Caco-2 (cell line): ENCODE measurements around the gene ZNF592. TPM values are rescaled to one million over a fixed set of nuclear protein-coding genes. Genes with fewer than 3 reads are reported as not detected.

Experiments used
- BruUV-seq: library from RNA; stranded (reverse); fragments of 400-500 nt; replicated peaks from 2 replicates; lab custom pipeline; 2021; lab: Mats Ljungman, UMichigan
- CTCF ChIA-PET: fragments of 300-600 bp; sonication (Branson Sonifier 250); formaldehyde crosslinking; loops from one replicate; lab custom pipeline; 2022; ENCODE audit warnings: antibody characterized with exemption; lab: Charles Lee
- POLR2A ChIA-PET: fragments of 300-600 bp; sonication (Branson Sonifier 250); formaldehyde crosslinking; loops from one replicate; lab custom pipeline; 2022; ENCODE audit warnings: antibody characterized with exemption; lab: Charles Lee
- DNase-seq, 2 experiments: peaks; one replicate each; pipeline versions ENCODE4 v3.0.0 to v3.0.0-alpha.2; 2020 to 2022
- H3K27me3 ChIP-seq: replicated peaks from 2 replicates; pipeline ENCODE4 v1.6.0; 2011; ENCODE audit warnings: low read length; ENCODE audit not compliant: control insufficient read depth, insufficient read depth
- H3K36me3 ChIP-seq: 2 replicates; pipeline ENCODE4 v1.5.1; 2011; ENCODE audit warnings: low read length; ENCODE audit not compliant: control insufficient read depth, insufficient read depth
- H3K4me1 ChIP-seq: fragments of 250-450 bp; sonication (Bioruptor Pico); 2 replicates; pipeline ENCODE4 v1.5.1; 2020; ENCODE audit warnings: mild to moderate bottlenecking
- H3K4me3 ChIP-seq: 2 replicates; pipeline ENCODE4 v1.5.1; 2011; ENCODE audit warnings: low read depth, mild to moderate bottlenecking, control low read depth, low read length
- H3K9me3 ChIP-seq: fragments of 250-450 bp; sonication (Bioruptor Pico); 2 replicates; pipeline ENCODE4 v1.5.1; 2020; ENCODE audit warnings: mild to moderate bottlenecking, moderate library complexity
- H3K27ac Mint-ChIP-seq: one replicate; pipeline ENCODE4 v1.8.0; 2022; ENCODE audit warnings: mixed read lengths; ENCODE audit not compliant: unreplicated experiment
- H3K27me3 Mint-ChIP-seq: one replicate; pipeline ENCODE4 v1.8.0; 2022; ENCODE audit warnings: mixed read lengths; ENCODE audit not compliant: insufficient read depth, unreplicated experiment
- H3K36me3 Mint-ChIP-seq: one replicate; pipeline ENCODE4 v1.8.0; 2022; ENCODE audit warnings: mild to moderate bottlenecking, mixed read lengths; ENCODE audit not compliant: insufficient read depth, unreplicated experiment
- H3K4me1 Mint-ChIP-seq: one replicate; pipeline ENCODE4 v1.8.0; 2022; ENCODE audit warnings: low read depth, mixed read lengths; ENCODE audit not compliant: unreplicated experiment
- H3K4me3 Mint-ChIP-seq: one replicate; pipeline ENCODE4 v1.8.0; 2022; ENCODE audit warnings: mild to moderate bottlenecking, moderate library complexity, mixed read lengths; ENCODE audit not compliant: unreplicated experiment
- H3K9me3 Mint-ChIP-seq: one replicate; pipeline ENCODE4 v1.8.0; 2022; ENCODE audit warnings: mixed read lengths; ENCODE audit not compliant: unreplicated experiment
- CTCF ChIP-seq, 2 experiments: fragments of 200-600 bp in 1 of 2; IDR thresholded peaks; 1 replicate in 1 of 2; 2 replicates in 1 of 2; pipeline versions ENCODE4 v1.5.1 to v1.8.0; 2011 to 2022; ENCODE audit warnings: antibody characterized with exemption in 1 of 2, control low read depth in 1 of 2, inconsistent platforms in 1 of 2, low read depth in 1 of 2, low read length in 1 of 2, mild to moderate bottlenecking in 1 of 2, moderate library complexity in 1 of 2; ENCODE audit not compliant: insufficient read depth in 1 of 2, severe bottlenecking in 1 of 2, unreplicated experiment in 1 of 2
- intact Hi-C: fragments of 100-400 bp; cut with micrococcal nuclease; formaldehyde crosslinking; loops from one replicate; pipeline ENCODE4 v1.10.0; 2022; ENCODE audit not compliant: unreplicated experiment
- total RNA-seq: library from RNA; stranded (reverse); gene quantifications from 2 replicates; pipeline ENCODE4 v1.2.3, GENCODE V29; 2022

The ZNF592 gene
- total RNA-seq, 1 experiment from 2014 or later = 30.6 TPM

GRCh38 chr15:84828086-84828908, 79.9 kb downstream of the ZNF592 start:
- TF ChIP-seq CTCF (IDR thresholded peaks at IDR 0.05; ENCODE audit: insufficient read depth in 1 of 2, low read depth in 1 of 2, low read length in 1 of 2, severe bottlenecking in 1 of 2, unreplicated experiment in 1 of 2) = no peak
- no peak for DNase-seq
- intact Hi-C loops = no loop called here
- Histone ChIP-seq H3K27me3 (no peaks in the 10 kb centered on the region), H3K4me3 (no peak overlapping the region), H3K9me3 (no peaks in the 10 kb centered on the region), H3K36me3 (no peaks in the 10 kb centered on the region), H3K4me1 (no peaks in the 10 kb centered on the region)
- BruUV-seq = no TSS peak
- Mint-ChIP-seq H3K4me3 (no peak overlapping the region), H3K36me3 (no peaks in the 10 kb centered on the region), H3K27ac (no peak overlapping the region), H3K4me1 (no peaks in the 10 kb centered on the region), H3K9me3 (no peaks in the 10 kb centered on the region), H3K27me3 (no peaks in the 10 kb centered on the region)
- CTCF ChIA-PET = no interaction called here
- POLR2A ChIA-PET = no interaction called here

- H3K36me3 Mint-ChIP-seq = no peaks in the 10 kb centered on the region
- CTCF ChIA-PET = no interaction called here
- DNase-seq = no peak
- H3K9me3 Mint-ChIP-seq = no peaks in the 10 kb centered on the region
- no peaks in the 10 kb centered on the region for H3K27me3 Mint-ChIP-seq
- no peak overlapping the region for H3K27ac Mint-ChIP-seq
- H3K4me1 Mint-ChIP-seq = no peaks in the 10 kb centered on the region
- POLR2A ChIA-PET = no interaction called here
- no TSS peak for BruUV-seq
- Histone ChIP-seq H3K36me3 (no peaks in the 10 kb centered on the region), H3K4me1 (no peaks in the 10 kb centered on the region), H3K9me3 (no peaks in the 10 kb centered on the region), H3K4me3 (no peak overlapping the region), H3K27me3 (no peaks in the 10 kb centered on the region)
- no peak for TF ChIP-seq CTCF (IDR thresholded peaks at IDR 0.05; ENCODE audit: insufficient read depth in 1 of 2, low read depth in 1 of 2, low read length in 1 of 2, severe bottlenecking in 1 of 2, unreplicated experiment in 1 of 2)
- intact Hi-C loops = no loop called here
- H3K4me3 Mint-ChIP-seq = no peak overlapping the region
Measured at GRCh38 chr15:84829428-84829827, 81.0 kb downstream of the ZNF592 start.

- CTCF ChIA-PET = no interaction called here
- H3K36me3 Mint-ChIP-seq = no peaks in the 10 kb centered on the region
- no peaks in the 10 kb centered on the region for H3K4me1 ChIP-seq
- no TSS peak for BruUV-seq
- POLR2A ChIA-PET = no interaction called here
- no peak for TF ChIP-seq CTCF (IDR thresholded peaks at IDR 0.05; ENCODE audit: insufficient read depth in 1 of 2, low read depth in 1 of 2, low read length in 1 of 2, severe bottlenecking in 1 of 2, unreplicated experiment in 1 of 2)
- intact Hi-C loops = no loop called here
- no peaks in the 10 kb centered on the region for H3K27me3 ChIP-seq
- no peaks in the 10 kb centered on the region for H3K9me3 Mint-ChIP-seq
- no peaks in the 10 kb centered on the region for H3K27me3 Mint-ChIP-seq
- H3K36me3 ChIP-seq = no peaks in the 10 kb centered on the region
- no peak for DNase-seq
- H3K9me3 ChIP-seq = no peaks in the 10 kb centered on the region
- no peak overlapping the region for H3K4me3 Mint-ChIP-seq
- H3K4me3 ChIP-seq = no peak overlapping the region
- no peaks in the 10 kb centered on the region for H3K4me1 Mint-ChIP-seq
- H3K27ac Mint-ChIP-seq = no peak overlapping the region
Measured at GRCh38 chr15:84830036-84830435, 81.6 kb downstream of the ZNF592 start.
